HG02623 (cell line): ENCODE measurements around the gene CEPT1.
"Not testable (repeated sequence)": the region's sequence is repeated elsewhere in the genome, so short reads cannot be mapped to it uniquely, and the experiment has no call there.

Source experiments
- ATAC-seq: cut with Tn5 transposase; IDR thresholded peaks from one replicate; pipeline ENCODE4 v1.9.1; 2021; ENCODE audit warnings: moderate library complexity; ENCODE audit not compliant: unreplicated experiment

CEPT1 gene

DNA sequence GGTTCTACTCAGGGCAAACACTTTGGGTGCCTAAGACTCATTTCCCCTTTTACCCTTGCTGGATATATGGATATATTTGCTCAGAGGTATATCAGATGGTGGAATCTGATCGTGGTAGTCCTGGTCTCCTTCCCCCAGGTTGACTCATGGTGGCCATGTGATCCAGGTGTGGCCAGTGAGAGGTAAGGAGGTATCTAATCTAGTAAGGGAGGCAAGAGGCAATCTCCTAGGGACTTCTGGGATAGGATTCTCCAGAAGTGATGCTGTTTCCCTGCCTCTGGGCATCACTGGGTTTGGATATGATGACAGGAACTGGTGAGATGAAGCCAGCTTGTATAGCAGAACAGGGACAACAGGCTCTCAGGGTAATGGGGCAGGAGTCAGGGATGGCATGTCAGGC lies 68.9 kb downstream of the CEPT1 start:
- ATAC-seq: no peak

DNA sequence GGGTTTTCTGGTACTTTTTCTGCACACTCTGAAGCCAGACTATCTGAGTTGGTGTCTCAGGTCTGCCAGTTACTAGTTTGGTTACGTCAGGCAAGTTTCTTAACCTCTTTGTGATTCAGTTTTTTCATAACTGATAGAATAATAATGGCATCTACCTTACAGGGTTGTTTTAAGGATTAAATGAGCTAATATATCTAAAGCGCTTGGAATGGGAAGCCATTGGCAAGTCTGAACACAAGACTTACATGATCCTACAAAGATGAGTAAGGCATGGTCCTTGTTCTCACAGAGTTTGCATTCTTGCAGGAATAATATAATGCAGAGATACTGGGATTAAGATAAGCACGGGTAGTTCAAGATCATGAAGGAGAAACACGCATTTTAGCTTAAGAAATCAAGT lies 69.6 kb downstream of the CEPT1 start:
- no peak for ATAC-seq

DNA sequence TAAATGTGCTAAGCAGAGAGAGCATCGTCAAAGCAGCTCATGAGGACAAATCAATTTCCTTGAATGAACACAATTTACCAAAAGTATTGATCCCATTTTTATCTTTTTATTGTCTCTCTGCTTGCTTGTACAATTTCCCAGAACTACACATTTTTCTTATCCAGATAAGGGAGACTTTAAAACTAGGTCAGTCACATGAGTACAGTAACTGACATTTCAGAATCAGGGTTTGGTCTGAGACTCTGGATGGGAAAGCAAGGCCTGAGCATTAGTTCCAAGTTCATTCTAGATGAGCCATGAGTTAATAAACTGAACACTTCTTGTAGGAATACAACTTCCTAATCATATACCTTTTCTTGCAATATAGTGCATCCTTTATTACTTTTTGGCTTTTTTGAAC lies 71.9 kb downstream of the CEPT1 start:
- no peak for ATAC-seq

DNA sequence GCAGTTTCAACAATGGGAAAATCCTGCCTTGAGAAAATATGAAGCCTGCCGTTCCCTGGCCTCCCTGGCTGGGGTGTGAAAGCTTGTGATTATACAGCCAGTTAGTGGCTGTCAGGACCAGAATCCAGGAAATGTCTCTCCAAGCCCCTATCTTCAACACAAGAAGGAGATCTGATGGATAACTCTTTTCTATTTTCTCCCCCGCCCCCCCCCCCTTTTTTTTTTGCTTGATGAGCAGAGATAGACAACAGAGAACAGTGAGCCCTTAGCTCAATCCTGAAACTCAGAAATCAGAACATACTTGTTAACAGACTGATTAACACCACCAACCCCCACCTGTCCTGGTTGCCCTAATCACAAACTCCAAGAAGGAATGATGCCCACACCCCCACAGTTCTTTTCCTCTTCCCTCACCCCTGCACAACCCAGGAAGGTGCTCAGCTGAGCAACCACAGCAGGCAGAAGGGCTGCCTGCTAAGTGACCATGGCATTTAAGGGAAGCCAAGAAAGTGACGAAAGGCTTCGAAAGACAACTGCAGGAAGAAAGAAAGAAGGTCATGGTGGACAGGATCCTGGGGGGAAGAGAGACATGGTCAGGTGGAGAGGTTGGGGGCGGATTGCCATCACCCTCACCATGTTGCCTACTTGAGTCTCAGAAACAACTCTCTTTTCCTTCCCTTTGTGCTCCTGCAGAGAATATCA lies 72.8 kb downstream of the CEPT1 start:
- no peak for ATAC-seq

DNA sequence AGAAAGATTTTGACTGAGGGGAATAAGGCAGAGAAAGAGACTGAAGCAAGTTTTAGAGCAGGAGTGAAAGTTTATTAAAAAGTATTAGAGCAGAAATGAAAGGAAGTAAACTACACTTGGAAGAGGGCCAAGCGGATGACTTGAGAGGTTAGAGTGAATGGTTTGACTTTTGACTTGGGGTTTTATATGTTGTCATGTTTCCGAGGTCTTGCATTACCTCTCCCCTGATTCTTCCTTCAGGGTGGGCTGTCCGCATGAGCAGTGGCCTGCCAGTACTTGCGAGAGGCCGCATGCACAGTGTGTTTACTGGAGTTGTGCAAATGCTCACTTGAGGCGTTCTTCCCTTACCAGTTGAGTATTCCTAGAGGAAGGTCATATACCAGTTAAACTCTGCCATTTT lies 73.4 kb downstream of the CEPT1 start:
- ATAC-seq: no peak

DNA sequence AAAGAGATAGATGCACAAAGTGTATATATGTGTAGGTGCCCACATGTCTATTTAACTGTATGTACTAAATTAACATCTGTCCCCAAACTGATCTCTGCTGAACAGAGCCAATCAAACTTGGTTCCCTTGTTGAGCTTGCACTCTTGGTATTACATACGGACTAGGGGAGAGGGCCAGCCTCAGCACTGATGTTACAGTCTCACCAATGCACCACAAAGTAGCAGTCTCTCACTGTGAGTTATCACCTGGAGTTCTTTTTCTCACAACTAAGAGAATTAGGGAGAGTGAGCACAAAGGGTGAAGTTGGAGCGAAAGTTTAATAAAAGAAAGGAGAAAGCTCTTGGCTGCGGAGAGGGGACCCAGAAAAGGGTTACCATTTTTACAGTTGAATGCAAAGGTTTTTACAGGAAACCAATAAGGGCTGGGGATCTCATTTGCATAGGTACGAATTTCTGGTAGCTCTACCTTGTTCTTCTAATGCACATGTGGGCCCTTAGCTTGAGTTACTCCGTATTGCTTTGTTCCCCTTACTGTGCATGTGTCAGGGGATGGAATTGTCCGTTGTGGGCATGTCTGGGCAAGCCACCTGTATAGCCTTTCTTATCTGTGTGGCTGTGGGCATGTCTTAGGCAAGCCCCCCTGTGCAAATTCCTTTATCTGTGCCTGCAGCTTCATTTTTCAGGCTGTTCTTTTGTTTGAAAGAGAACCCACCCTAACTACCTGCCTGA lies 74.2 kb downstream of the CEPT1 start:
- ATAC-seq: no peak

DNA sequence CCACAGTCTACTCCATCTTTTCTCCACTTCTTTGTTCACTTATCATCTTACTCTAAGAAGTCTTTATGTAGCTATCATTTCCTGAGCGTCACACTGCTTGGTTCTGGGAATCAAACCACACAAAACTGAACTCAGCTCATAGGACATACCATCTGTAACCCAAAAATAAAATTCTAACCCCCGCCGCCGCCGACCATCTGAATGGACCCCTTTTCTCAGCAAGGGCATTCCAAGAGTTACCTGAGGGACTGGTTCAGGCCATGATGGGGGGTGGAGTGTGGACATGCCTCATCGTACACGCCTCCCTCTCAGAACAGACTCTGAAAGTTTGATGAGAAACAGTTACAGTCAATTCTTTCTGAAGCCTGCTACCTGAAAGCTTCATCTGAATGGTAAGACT lies 74.9 kb downstream of the CEPT1 start:
- no peak for ATAC-seq

DNA sequence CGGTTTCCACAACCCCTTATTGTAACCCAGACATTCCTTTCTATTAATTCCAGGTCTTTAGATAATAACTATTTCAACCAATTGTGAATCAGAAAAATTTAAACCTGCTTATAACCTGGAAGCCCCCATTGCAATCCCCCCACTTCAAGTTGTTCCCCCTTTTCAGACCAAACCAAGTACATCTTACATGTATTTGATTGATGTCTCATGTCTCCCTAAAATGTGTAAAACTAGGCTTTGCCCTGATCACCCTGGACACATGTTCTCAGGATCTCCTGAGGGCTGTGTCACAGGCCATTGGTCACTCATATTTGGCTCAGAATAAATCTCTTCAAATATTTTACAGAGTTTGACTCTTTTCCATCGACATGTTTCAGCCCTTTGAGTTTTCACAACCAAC lies 75.3 kb downstream of the CEPT1 start:
- not testable (repeated sequence) for ATAC-seq

DNA sequence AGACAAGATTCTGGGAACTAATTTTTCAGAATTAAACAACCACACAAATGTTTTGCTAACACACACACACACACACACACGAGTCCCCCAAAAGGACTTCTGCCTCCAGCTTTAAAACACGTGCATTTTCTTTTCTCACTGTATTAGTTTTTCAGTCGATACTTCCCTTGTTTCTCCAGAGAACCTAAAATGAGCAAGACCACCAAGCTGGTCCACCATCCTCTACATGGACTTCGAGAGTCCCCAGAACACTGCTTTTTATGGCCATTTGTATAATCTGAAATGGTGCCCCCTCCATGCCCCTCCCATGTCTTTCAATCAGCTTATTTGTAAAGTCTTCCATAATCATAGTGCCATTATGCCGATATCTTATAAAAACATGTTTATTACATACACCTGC lies 76.7 kb downstream of the CEPT1 start:
- no peak for ATAC-seq

DNA sequence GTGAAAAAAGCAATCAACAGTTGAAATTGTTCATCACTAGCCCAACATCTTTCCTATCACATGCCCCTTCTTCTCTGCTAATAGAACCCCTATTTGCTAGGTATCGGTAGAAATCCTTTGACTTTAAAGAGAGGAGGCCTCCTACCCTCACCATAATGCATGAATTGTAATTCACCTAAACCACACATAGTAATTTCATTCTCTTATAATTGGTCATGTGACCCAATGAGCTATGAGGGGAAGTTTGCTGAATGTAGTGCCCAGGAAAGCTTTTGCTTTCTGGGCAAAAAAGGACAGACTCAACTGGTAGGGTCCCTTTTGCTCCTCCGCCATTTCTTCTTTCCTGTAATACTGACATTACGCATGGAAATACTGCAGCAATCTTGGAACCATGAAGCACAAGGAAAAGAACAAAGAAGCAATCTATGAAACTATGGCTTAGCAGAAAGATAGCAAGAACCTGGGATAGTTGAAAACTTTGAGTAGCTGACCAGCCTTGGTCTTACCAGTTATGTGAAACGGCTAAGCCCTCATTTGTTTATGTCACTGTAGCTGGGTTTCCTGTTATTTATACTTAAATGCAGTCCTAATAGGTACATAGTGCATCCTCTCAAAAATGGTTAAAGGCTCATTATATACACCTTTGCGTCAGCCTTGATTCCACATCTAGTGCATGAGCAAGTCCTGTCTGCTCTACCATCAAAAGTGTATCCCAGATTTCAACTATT lies 77.3 kb downstream of the CEPT1 start:
- ATAC-seq: no peak

DNA sequence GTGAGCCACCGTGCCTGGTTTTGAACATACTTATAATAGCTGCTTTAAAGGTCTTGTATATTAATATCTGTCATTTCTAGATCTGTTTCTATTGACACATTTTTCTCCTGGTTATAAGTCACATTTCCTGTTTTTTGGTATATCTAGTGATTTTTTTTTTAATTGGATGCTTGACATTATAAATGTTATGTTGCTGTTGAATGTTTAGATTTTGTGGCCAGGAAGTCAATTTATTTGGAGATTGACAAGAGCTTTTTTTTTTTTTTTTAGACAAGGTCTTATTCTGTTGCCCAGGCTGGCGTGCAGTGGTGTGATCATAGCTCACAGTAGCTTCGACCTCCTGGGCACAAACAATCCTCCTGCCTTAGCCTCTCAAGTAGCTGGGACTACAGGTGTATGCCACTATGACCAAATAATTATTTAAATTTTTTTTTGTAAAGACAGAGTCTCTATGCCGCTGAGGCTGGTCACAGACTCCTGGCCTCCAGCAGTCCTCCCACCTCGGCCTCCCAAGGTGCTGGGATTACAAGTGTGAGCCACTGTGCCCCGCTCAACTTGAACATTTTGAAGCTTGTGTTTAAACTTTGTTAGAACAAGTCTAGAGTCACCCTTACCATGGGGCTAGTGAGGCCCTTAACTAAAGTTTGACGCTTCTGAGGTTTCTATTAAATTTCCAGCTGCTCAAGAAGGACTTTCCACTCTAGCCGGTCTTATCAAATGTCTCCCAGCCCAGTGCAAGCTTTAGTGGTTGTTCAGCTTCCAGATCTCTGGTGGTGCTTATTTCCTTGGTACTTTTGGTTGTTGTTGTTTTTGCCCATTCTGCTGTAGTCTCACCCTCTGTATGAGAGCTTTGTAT lies 78.9 kb downstream of the CEPT1 start:
- no peak for ATAC-seq

DNA sequence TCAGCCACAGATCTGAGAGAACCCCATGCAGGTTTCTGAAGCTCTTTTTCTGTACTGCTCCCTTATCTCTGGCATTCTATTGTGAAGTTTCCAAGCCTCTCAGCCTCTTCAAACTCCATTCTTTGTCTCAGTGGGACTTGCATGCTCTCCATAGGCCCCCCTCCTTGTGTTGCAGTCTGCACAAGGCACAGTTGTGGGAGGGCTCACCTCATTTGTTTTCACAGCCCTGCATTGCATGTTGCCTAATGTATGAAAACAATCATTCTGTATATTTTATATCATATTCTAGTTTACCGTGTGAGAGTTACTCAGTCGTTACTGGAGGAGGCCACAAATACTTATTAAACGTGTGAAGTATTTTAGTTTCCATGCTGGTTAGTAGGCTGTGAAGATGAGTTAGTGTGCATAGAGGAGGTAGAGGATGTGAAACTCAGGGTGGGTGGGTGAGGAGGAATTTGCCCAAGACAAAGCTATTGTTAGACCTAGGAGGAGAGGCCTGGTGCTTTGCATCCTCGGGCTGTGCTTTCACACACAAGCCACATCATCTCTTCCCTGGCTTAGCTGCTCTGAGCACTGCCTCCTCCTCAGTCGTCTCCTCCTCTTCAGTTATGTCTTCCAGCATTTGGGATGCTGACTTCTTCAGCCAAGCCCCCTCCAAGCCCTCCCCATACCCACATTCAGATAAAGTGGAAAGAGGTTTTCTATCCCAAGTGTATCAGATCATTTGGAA lies 79.7 kb downstream of the CEPT1 start:
- peak; percentile 27 for ATAC-seq

DNA sequence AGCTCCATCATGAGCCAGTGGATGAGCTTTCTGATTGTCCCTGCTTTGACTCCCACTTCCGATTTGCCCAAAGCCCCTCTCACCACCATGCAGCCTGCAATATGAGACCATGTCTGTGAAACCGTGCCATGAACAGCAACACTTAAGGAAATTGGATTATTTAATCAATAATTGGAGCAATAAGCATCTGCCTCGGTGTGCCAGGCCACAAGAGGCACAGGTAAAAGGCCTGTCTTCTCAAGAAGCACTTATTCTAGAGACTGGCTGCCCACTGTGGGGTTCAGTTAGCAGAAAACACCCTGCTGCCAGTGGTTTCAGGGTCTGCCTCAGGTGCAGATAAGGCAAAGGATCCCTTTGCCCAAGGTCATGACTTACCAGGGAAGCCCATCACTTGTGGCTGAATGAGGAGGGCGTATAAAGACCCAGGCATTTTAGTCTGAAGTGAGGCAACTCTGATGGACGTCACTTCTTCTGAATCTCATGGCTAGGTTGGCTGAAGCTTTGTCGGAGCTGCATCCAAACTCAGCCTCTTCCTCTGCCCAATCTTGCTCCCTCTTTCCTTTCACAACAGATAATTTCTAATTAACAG lies 80.4 kb downstream of the CEPT1 start:
- ATAC-seq: no peak

DNA sequence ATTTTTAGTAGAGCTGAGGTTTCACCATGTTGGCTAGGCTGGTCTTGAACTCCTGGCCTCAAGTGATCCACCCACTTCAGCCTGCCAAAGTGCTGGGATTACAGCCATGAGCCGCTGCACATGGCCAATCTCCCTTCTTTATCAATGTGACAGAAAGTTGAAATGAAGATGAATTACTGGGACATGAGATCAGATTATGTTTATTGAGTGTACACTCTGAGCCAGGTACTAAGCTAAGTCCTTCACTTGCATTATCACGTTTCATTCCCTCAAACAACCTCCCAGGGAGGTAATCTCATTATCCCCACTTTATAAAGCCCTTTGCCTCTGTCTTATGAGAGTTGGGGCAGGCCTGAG lies 81.2 kb downstream of the CEPT1 start:
- ATAC-seq: no peak

DNA sequence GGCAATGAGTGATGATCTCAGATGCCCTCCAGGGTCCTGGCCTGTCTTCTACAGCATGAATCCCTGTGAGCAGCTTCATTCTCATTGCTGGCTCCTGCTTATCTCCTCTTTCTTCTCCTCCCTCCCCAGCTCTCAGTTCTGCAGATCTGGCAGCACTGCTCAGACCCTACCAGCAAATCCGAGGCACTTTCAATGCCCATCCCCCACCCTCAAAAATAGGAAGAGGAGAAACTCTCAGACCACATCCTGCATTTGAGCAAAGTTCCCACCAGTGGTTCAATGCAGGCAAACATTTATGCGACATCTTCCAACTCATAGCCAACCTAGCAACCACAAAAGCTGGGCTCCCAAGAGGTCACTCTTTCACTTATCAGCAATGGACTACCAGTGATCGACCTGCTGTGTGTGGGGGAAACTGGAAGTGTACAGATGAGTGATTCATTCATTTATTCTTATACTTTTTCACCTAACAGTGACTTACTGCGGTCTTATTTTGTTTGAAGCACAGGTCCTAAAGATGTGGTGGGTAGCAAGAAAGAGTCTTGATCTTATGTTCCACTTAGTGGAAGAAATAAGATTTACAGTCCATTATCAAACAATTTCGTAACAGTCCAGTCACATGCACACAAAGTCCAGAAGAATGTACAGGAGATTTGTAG lies 81.7 kb downstream of the CEPT1 start:
- peak; percentile 51 for ATAC-seq

DNA sequence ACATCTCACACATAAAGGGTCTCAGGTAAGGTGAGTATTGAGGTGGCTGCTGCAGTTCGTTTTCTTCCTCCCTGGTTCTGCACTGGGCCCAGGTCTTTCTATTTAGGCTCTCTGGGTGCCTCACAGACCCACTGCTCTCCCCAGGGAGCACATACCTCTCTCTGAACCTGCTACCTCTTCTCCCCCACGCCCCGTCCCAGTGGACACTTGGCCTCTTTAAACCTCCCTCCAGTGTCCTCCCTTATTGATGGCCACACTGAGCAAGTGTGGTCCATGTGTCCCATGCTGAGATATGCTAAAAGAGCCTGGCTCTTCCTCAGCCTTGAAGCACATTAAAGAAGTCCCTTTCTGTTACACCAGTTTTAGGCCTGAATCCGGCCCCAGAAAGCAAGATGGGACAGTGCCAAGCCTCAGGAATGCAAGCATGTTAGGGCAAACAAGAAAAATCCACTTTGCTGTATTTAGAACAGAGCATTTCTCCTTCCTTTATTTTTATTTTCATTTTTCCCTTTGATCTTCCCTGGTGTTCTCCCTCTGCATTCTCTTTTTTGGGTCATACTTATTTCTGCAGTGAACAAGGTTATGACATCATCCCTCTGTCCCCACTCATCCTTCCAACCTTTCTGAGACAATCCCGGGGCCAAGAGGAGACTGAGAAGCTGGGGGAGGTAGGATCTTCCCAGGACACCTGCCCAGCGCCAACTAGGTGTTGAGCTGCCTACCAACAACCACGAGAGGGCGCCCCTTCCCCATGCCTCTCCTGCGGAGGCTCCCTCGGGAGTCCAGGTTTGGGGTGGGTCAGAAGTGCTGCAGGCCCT lies 82.5 kb downstream of the CEPT1 start:
- no peak for ATAC-seq

DNA sequence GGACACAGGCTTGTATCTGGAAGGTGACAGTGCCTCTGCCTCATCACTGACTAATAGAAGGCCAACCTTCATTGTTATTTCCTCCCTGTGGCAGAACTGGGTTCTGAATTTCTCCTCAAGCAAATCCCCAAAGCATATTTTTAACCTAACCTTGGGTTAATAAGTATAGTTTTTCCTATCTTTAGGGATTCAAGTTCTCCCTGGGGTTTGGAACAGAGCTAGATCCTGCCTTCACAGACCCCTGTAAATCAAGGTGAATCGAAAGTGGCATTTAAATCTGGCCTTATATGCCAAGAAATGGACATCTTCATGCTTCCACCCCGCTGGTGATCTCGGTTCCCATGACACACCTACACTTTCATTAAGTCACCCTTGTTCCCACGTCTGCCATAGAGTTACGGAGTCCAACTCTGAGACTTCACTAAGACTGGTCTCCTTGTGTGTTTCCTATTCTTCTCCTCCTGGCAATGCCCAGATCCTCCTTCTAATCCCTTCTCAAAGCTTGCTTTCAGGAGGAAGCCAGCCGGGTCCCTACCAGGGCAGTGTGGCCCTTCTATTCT lies 83.2 kb downstream of the CEPT1 start:
- no peak for ATAC-seq

DNA sequence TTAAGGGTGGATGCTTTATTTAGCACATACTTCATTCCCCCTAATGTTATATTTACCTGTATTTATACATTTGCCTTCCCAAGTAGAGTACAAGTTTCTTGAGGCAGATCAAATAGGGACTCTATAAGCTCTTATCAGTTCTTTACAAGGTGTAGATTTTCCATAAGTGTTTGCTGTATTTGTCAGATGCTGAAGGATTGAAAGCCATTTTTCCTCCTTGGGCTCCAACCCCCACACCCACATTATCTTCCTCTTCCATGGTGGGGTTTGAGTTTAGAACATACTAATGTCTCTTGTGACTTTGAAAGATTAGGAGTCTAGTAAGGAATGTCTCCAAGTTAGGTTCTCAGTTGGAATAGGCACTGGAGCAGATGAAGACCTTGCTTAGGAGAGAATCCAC lies 85.1 kb downstream of the CEPT1 start:
- ATAC-seq: no peak
